Stimulated activated CD8-positive, alpha-beta memory T cell treated with anti-CD3 and anti-CD28 coated beads, Interleukin-7, amount 100 ng/mL, for 4 hours (primary cell): ENCODE results near the gene POC1A.
"Not testable (repeated sequence)": the region's sequence is repeated elsewhere in the genome, so short reads cannot be mapped to it uniquely, and the experiment has no call there.

Experiments used
- DNase-seq, 2 donors: peaks; one replicate each; pipeline ENCODE4 v3.0.0-alpha.2; 2020; ENCODE audit warnings: low read depth in 2 of 2

The POC1A gene

GRCh38 chr3:52151991-52152390 lies 2.2 kb downstream of the POC1A start:
- not testable (repeated sequence) for DNase-seq

DNA sequence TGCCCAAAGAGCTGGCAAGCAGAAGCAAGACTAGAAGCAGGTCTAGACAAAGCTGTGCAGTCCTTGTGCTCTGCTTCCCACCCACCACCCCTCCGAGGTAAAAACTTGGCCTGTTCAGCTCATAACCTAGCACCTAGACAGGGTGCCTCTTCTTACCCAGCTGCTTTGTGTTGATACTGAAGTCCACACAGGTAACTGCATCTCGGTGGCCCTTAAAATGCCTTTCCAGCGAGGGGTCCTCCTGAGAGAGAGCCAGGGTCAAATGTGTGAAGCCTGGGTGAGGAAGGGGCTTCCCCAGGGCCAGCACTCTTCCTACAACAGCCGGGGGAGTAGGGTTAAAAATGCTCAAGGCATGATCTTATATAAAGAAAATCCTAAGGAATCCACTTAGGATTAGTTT lies 3.4 kb downstream of the POC1A start:
- DNase-seq, result no peak

GRCh38 chr3:52150357-52150756 lies 3.9 kb downstream of the POC1A start:
- no peak for DNase-seq

- no peak for DNase-seq
Measured at GRCh38 chr3:52149726-52150125, 4.5 kb downstream of the POC1A start.

- DNase-seq, result no peak
Measured at GRCh38 chr3:52149021-52149420, 5.2 kb downstream of the POC1A start.

DNA sequence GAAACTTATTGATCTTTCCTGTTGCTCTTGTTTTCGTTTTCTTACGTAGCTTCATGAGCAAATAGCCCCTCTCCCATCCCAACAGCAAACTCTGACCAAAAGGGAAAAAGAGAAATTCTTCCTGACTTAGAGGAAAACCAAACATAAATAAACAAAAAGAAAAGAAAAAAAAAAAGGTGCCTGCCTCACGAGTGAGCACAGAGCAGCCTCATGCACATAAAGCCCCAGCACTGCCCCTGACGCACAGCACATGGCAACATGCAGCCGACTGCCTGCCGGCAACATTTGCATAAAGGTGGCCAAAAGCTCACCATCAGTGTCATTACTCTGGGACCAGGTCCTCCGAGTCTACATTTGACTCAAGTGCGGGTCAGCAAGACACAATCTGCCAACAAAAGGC lies 6.4 kb downstream of the POC1A start:
- no peak for DNase-seq

DNA sequence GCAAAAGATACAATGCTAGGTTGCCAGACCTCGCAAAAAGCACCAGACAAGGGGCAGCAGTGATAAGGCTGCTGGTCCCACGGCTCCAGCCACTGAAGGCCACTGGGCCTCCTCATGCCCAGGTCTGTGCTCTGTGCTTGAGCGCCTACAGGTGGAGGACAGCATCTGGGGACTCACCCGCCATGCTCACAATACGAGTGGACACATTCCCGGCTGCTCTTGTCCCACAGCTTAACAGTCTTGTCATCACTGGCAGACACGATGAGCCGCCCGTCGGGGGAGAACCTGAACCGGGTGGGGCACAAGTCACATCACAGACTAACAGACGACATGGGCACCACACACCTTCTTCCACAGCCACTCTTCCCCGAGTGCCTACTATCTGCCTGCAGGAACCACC lies 7.4 kb downstream of the POC1A start:
- DNase-seq, result no peak

DNA sequence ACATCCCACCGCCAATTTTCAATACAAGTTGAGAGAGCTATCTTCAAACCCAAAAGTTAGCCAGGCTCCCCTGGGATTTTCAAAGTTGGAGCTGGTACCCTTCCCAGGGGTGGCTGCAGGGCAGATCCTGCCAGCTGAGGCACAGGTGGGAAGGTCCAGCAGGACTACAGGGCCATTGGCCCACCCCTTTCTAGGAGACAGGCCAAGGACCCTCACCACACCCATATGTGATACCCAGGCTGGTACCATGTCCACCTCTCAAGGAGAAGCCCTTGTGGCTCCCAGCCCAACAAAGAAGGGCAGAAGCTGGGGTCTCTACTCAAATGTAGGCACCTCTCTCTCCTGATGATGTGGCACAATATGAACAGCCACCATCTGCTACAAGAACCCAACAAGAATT lies 8.0 kb downstream of the POC1A start:
- DNase-seq, result no peak

DNA sequence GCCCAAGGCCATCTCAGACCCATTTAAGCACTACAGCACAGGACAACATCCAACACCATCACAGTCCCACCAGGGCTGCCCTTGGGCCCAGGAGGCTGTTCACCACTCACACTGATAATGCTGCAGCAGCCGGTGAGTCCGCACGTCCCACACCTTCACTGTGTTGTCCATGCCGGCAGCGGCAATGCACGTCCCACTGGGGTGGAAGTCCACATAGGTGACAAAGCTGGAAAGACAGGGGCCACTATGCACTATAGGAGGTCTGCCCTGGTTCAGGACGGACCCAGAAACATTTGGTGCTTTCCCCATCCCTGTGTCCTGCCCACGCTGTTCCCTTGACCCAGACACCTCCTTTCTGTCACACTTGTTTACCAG lies 8.5 kb downstream of the POC1A start:
- DNase-seq, result no peak

GRCh38 chr3:52144796-52145735 lies 9.2 kb downstream of the POC1A start:
- DNase-seq, result no peak

GRCh38 chr3:52144034-52144795 lies 10.0 kb downstream of the POC1A start:
- DNase-seq, result peak; percentile 75 to 78

DNA sequence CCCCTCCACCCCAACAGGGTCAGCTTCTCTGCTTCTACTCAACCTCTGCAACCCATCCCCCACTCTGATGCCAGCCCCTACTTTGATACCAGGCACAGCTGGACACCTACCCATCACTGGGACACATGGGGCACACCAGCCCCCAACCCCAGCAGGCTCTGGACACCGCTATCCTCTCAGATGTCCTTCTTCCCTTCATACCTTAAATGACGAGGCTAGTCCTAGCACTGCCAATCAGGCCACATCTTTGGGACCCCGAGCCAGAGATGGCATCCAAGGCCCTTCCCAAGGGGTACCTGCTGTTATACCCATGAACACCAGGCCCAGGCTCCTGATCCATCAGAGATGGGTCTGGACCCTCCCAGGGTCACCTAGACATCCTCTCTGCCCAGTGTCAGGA lies 10.6 kb downstream of the POC1A start:
- DNase-seq, result no peak

- DNase-seq, result no peak
Measured at GRCh38 chr3:52143156-52143555, 11.1 kb downstream of the POC1A start.

DNA sequence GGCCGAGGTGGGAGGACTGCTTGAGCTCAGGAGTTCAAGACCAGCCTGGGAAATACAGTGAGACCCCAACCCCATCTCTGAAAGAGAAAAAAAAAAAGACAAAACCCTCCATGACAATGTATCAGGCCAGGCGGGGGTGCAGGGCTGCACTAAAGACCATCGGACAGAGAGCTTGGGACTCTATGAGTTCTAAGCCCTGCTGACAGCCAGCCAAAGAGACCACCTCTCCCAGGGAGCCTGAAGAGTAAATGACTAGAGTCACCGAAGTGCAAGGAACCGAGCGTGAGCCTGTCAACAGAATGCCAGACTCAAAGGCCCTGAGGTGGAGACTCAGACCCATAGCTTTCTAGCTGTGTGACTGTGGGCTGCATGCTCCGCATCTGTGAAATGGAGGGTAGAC lies 12.5 kb downstream of the POC1A start:
- DNase-seq, result no peak

DNA sequence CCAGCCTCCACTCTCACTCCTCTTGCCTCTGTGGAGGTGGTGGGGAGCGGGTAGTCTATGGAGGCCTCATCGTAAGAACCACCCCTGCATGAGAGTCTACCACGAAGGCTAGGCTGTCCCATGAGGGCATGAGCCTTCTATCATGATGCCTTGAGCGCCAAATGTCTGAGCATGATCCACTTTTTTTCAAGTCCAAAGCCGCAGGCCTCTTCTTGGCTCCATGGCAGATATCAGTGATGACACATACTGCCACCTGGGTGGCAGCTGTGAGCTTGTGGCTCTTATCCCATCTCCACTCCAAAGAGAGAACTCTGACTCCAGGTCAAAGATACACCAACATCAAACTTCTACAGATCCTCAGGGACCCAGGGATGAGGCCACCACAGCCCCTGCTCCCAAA lies 13.5 kb downstream of the POC1A start:
- DNase-seq, result no peak

GRCh38 chr3:52140000-52140399 lies 14.2 kb downstream of the POC1A start:
- DNase-seq, result no peak

- no peak for DNase-seq
Measured at GRCh38 chr3:52137311-52137710, 16.9 kb downstream of the POC1A start.

GRCh38 chr3:52136513-52136912 lies 17.7 kb downstream of the POC1A start:
- DNase-seq, result no peak

- DNase-seq, result no peak
Measured at GRCh38 chr3:52135332-52135731, 18.9 kb downstream of the POC1A start.

DNA sequence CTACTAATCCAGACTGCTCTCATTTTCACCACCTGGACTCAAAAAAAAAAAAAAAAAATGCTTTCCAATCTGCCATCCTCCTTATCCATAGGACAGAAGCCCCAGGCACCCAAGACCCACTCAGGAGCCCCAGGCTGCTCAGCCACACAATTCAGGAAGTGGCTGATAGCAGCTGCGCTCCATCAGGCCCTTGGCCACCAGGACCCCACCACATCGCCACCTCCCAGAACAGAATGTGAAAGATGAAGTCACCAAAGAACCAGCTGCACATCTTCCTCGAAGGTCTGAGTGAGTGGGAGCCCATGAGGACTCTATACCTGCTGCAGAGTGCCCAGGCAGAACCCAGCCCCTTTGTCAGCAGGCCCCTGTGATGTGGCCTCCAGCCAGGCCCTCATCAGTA lies 19.5 kb downstream of the POC1A start:
- no peak for DNase-seq

- no peak for DNase-seq
Measured at GRCh38 chr3:52132930-52133329, 21.3 kb downstream of the POC1A start.

DNA sequence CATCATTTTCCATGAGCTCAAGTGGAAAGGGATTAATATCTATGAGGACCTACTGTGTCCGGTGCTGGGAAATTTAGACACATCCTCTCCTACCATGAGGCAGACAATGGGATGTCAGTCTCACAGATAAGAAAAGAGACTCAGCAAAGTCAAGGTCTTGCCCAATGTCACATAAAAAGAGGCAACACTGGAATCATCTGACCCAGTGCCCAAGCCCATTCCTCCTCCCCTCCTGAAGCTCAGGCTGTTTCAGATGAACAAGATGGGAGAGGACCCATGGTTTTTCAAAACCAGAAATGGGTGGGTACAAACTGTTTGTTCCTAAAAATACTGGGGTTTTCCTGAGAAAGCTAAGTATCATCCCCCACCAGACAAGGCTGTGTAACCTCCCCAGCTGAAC lies 22.2 kb downstream of the POC1A start:
- no peak for DNase-seq

- no peak for DNase-seq
Measured at GRCh38 chr3:52130966-52131622, 23.1 kb downstream of the POC1A start.
